Small intestine (tissue), 7 donors: ENCODE data around the gene GFOD1. TPM values are rescaled to one million over a fixed set of nuclear protein-coding genes. Genes with fewer than 3 reads are reported as not detected.
"Not testable (repeated sequence)": the region's sequence is repeated elsewhere in the genome, so short reads cannot be mapped to it uniquely, and the experiment has no call there.

Experiments used
- DNase-seq, 2 donors: peaks; one replicate each; pipeline versions ENCODE4 v3.0.0 to v3.0.0-alpha.2; 2013
- FAIRE-seq: peaks from 2 replicates; lab custom pipeline; 2012; peaks lifted over from hg19 to GRCh38; lab: Jason Lieb, UNC
- H3K27ac ChIP-seq, 3 donors: one replicate each; pipeline ENCODE4 v1.5.1; 2013; ENCODE audit warnings: low read length in 2 of 3, mild to moderate bottlenecking in 2 of 3, control low read depth in 1 of 3, inconsistent platforms in 1 of 3, low read depth in 1 of 3, moderate library complexity in 1 of 3
- H3K27me3 ChIP-seq, 3 donors: one replicate each; pipeline ENCODE4 v1.6.1; 2013; ENCODE audit warnings: low read length in 3 of 3, inconsistent platforms in 1 of 3; ENCODE audit not compliant: control insufficient read depth in 3 of 3, insufficient read depth in 3 of 3
- H3K36me3 ChIP-seq, 3 donors: one replicate each; pipeline ENCODE4 v1.6.1; 2013; ENCODE audit warnings: low read length in 3 of 3, inconsistent platforms in 1 of 3, low read depth in 1 of 3, mild to moderate bottlenecking in 1 of 3, moderate library complexity in 1 of 3; ENCODE audit not compliant: control insufficient read depth in 3 of 3, insufficient read depth in 2 of 3
- H3K4me1 ChIP-seq, 3 donors: one replicate each; pipeline ENCODE4 v1.6.1; 2013; ENCODE audit warnings: low read length in 2 of 3, inconsistent platforms in 1 of 3, low read depth in 1 of 3, mild to moderate bottlenecking in 1 of 3, moderate library complexity in 1 of 3; ENCODE audit not compliant: control insufficient read depth in 3 of 3, insufficient read depth in 2 of 3
- H3K4me3 ChIP-seq, 3 donors: one replicate each; pipeline ENCODE4 v1.5.1; 2013; ENCODE audit warnings: low read length in 3 of 3, control low read depth in 1 of 3, inconsistent platforms in 1 of 3, low read depth in 1 of 3, mild to moderate bottlenecking in 1 of 3, moderate library complexity in 1 of 3
- H3K9me3 ChIP-seq, 2 donors: one replicate each; pipeline ENCODE4 v1.6.1; 2013; ENCODE audit warnings: low read depth in 1 of 2, low read length in 1 of 2; ENCODE audit not compliant: control insufficient read depth in 2 of 2, insufficient read depth in 1 of 2
- WGBS, 3 donors: extraction: QIAGEN DNeasy Blood & Tissue Kit; methylation state at CpG; one replicate each; pipeline ENCODE4 v1.1.7; 2013; 5-methylcytosine and 5-hydroxymethylcytosine counted together
- polyA plus RNA-seq, 4 donors: library from polyadenylated mRNA; stranded (reverse) in 3 of 4; unstranded in 1 of 4; fragments of 200-250 nt in 3 of 4; fragments of 120-200 nt in 1 of 4; gene quantifications; one replicate each; pipeline versions ENCODE4 v1.2.1 to v1.2.3, GENCODE V29; 2013
- donor health status: healthy with polysubstance abuse.
- donor health status: control.
- donor health status: control.
- donor health status: Bipolar disorder and iron deficiency.
- donor health status: healthy.

GFOD1 gene
- polyA plus RNA-seq, 4 donors = 1.1 to 7.3 (median 1.5) TPM

GRCh38 chr6:13434135-13434775 lies 53.1 kb downstream of the GFOD1 start:
- FAIRE-seq, H3K4me1 ChIP-seq, H3K4me3 ChIP-seq, H3K36me3 ChIP-seq, H3K27me3 ChIP-seq, DNase-seq: not testable (repeated sequence)
- Histone ChIP-seq H3K27ac (peak overlapping the region in 1 of 3 donors; percentile 9), H3K9me3 (peaks cover 0 to 11% of the 10 kb centered on the region in 2 donors)

DNA sequence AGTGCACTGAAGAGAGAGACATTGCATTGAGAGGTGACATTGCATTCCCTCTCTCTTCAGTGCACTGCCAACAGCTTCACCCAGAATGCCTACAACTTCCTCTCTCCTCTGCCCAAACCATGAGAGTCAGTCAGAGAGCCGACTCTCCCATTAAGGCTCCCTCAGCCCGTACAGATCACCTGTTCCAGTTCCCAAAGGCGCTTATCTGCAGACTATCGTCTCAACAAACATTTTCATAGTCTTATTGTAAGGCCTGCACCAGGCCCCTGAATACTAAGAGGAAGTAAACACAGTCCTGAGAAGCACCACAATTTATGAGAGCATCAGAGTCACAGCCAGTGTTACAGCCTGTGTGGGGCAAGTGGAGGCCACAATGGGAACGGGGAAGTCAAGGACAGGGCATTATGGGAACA lies 53.7 kb downstream of the GFOD1 start:
- WGBS, 3 donors = 80 to 86% (median 84%) methylated on average over 5 of the region's 5 CpGs

GRCh38 chr6:13432526-13433184 lies 54.7 kb downstream of the GFOD1 start:
- Histone ChIP-seq H3K9me3 (peaks cover 0 to 11% of the 10 kb centered on the region in 2 donors), H3K4me3 (no peak overlapping the region), H3K27ac (peak overlapping the region in 1 of 3 donors; percentile 41), H3K4me1 (peaks cover 0 to 7% (median 2%) of the 10 kb centered on the region in 3 donors), H3K27me3 (peaks cover 0 to 8% (median 0%) of the 10 kb centered on the region in 3 donors), H3K36me3 (no peaks in the 10 kb centered on the region)
- FAIRE-seq (no peak), DNase-seq (peak in 1 of 2 donors; percentile 27)
- WGBS, 3 donors = 68 to 72% (median 70%) methylated on average over 4 of the region's 4 CpGs

More for the DNA sequence above, 53.7 kb downstream of the GFOD1 start:
- no peak for DNase-seq
- H3K36me3 ChIP-seq = no peaks in the 10 kb centered on the region
- peaks cover 0 to 11% of the 10 kb centered on the region in 2 donors for H3K9me3 ChIP-seq
- H3K4me1 ChIP-seq = peaks cover 0 to 4% (median 2%) of the 10 kb centered on the region in 3 donors
- no peak overlapping the region for H3K27ac ChIP-seq
- H3K27me3 ChIP-seq = no peaks in the 10 kb centered on the region
- FAIRE-seq = no peak
- H3K4me3 ChIP-seq = no peak overlapping the region

DNA sequence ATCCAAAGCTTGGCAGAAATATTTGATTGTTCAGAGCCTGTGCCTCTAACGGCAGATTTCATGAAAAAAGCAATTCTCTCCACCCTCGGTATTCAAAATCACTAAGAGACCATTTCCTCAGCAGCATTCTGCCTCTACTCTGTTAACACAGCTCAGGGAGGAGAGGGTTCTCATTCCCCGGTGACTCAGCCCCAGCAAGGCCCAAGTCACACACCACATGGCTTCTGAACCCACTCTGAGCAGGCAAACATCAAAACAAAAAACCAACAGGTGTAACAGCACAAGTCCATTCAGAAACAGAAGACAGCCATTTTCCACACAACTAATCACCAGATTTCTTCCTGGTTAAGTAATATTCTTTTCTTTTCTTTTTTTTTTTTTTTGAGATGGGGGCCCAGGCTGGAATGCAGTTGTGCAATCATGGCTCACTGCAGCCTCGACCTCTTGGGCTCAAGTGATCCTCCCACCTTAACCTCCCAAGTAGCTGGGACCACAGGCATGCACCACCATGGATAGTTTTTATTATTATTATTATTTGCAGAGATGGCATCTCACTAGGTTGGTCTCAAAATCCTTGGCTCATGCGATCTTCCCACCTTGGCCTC lies 55.4 kb downstream of the GFOD1 start:
- Histone ChIP-seq H3K4me1 (peaks cover 0 to 7% (median 2%) of the 10 kb centered on the region in 3 donors), H3K27ac (peak overlapping the region in 1 of 3 donors; percentile 41), H3K36me3 (no peaks in the 10 kb centered on the region), H3K4me3 (no peak overlapping the region), H3K9me3 (peaks cover 0 to 11% of the 10 kb centered on the region in 2 donors), H3K27me3 (peaks cover 0 to 11% (median 0%) of the 10 kb centered on the region in 3 donors)
- 53 to 70% (median 59%) methylated on average over 5 of the region's 5 CpGs for WGBS, 3 donors
- DNase-seq (peak in 1 of 2 donors; percentile 32), FAIRE-seq (no peak)

- H3K4me1 ChIP-seq = peaks cover 0 to 7% (median 0%) of the 10 kb centered on the region in 3 donors
These were observed 56.2 kb downstream of the GFOD1 start for GRCh38 chr6:13431059-13431656.

GRCh38 chr6:13429406-13429753 lies 58.0 kb downstream of the GFOD1 start:
- Histone ChIP-seq H3K36me3 (no peaks in the 10 kb centered on the region), H3K4me3 (no peak overlapping the region), H3K27me3 (peaks cover 0 to 11% (median 0%) of the 10 kb centered on the region in 3 donors), H3K4me1 (peaks cover 0 to 13% (median 0%) of the 10 kb centered on the region in 3 donors), H3K27ac (peak overlapping the region in 1 of 3 donors; percentile 70), H3K9me3 (peaks cover 0 to 8% of the 10 kb centered on the region in 2 donors)
- FAIRE-seq (no peak), DNase-seq (no peak)
- WGBS, 3 donors = 69 to 71% (median 70%) methylated on average over 5 of the region's 5 CpGs

More at GRCh38 chr6:13431059-13431656, 56.2 kb downstream of the GFOD1 start:
- Histone ChIP-seq H3K9me3 (peaks cover 0 to 11% of the 10 kb centered on the region in 2 donors), H3K27me3 (peaks cover 0 to 11% (median 0%) of the 10 kb centered on the region in 3 donors), H3K36me3 (no peaks in the 10 kb centered on the region), H3K4me3 (no peak overlapping the region), H3K27ac (no peak overlapping the region)
- DNase-seq (no peak), FAIRE-seq (no peak)
- 68 to 74% (median 74%) methylated on average over 6 of the region's 6 CpGs for WGBS, 3 donors

DNA sequence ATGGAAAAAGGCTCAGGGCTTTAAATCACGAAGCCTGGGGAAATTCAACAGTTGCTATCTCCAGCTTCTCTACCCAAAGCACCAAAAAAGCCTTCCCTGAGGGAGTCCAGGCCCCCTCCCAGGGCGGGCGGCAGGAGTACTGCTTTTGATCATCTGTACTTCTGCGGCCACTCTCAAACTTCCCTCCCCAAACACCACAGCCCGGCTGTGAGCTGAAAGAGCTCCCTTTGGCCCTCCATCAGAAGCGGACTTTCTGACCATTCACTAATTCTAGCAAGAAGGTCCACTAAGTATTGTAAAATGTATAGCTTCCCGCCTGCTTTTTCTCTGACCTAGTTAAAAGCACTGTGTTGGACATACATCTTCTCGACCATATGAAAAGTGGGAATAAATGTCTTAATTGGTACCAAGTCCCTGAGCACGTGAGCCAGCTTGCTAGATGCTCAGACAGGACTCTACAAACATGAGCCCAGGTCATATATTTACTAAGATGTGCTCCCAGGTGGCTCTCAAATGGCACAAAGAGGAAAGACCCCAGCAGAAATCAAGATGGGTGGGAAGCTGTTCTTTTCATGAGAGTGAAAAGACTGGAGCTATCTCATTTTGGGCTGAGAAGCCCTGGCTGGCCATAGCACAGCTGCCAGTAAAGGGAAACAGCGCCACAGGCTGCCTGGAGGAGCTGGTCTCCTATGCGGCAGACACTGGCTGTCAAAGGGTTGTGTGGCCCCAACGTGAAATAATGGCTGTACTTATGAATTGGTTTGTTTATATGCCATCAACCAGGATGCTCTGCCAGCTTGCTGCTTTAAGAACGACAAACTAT lies 58.6 kb downstream of the GFOD1 start:
- peaks cover 0 to 3% of the 10 kb centered on the region in 2 donors for H3K9me3 ChIP-seq
- peak overlapping the region in 2 of 3 donors; percentile 28 to 70 for H3K27ac ChIP-seq
- WGBS, 3 donors = 73 to 80% (median 75%) methylated on average over 13 of the region's 13 CpGs
- no peaks in the 10 kb centered on the region for H3K36me3 ChIP-seq
- FAIRE-seq (no peak), DNase-seq (no peak)
- H3K4me3 ChIP-seq = no peak overlapping the region
- H3K4me1 ChIP-seq = peaks cover 0 to 13% (median 0%) of the 10 kb centered on the region in 3 donors
- peaks cover 0 to 11% (median 0%) of the 10 kb centered on the region in 3 donors for H3K27me3 ChIP-seq
